Measurements from ENCODE around the gene SLC25A30.
A peak's percentile ranks its signal among the peaks of the same experiment; 100 is the strongest.
"Not testable (repeated sequence)": the region's sequence is repeated elsewhere in the genome, so short reads cannot be mapped to it uniquely, and the experiment has no call there.

The SLC25A30 gene

DNA sequence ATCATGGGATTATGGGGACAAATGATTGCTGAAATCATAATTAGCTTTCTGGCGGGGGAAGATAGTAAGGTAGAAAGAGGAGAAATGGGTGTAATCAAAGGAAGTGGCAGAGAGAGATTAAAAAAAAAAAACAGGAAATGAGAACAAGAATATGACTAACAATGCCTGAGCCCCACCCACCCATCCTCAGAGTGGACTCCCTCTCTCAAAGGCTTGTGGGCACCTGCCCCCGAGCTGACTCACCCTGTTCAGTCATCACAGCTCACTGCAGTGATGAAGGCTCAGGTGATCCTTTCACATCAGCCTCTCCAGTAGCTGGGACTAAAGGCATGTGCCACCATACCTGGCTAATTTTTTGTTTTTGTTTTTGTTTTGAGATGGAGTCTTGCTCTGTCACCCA is 50.8 kb downstream of the SLC25A30 start:
- peak; percentile 86 for DNase-seq (ENCODE audit: low read depth)

GRCh38 chr13:45365558-45365885 is 52.7 kb downstream of the SLC25A30 start:
- DNase-seq (ENCODE audit: low read depth), result no peak

DNA sequence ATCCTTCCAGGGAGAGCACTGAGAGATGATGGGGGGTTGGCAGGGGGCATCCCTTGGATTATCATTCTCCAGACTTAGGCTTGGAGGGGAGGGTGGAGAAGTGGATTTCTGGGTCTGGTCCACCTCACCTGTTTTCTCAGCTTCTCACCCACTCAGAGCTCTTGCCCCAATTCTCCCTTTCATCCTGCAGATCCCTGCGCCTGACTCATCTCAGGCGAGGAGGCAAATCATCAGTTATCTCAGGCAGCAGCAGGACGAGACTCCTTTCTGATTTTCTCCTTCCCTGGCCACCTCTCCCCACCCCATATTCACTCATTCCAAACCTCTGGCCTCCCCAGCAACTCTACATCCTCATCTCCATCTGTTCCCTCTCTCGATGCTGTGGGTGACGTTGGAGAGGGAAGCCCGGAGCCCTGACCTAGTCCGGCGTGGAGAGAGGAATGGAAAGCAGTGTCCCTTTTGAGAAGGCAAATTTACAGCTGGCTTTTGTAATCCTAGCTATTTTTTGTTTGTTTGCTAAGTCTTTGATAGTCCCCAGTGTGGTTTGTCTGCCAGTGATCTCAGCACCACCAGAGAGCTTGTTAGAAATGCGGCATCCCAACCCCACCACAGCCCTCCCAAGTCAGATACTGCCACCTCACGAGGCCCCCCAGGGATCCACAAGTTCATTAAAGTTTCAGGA is 53.2 kb downstream of the SLC25A30 start:
- DNase-seq (ENCODE audit: low read depth), result no peak

DNA sequence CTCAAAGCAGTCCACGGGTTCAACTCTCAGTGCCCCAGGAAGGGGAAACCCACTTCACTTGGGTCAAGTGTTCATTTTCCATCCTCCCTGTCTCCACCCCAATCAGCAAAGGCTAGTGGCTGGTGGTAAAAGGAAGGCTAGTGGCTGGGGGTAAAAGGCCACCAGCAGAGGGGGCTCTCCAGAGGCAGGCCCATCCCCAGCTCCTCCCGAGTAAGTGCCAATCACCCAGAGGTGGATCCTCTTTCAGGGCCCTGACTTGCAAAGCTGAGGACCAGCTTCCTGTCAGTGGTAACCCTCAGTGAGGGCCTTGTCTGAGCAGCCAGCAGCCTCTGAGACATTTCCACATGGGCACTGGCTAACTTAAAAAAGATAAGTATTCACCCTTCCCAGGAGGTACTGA is 55.2 kb downstream of the SLC25A30 start:
- DNase-seq (ENCODE audit: low read depth), result no peak

DNA sequence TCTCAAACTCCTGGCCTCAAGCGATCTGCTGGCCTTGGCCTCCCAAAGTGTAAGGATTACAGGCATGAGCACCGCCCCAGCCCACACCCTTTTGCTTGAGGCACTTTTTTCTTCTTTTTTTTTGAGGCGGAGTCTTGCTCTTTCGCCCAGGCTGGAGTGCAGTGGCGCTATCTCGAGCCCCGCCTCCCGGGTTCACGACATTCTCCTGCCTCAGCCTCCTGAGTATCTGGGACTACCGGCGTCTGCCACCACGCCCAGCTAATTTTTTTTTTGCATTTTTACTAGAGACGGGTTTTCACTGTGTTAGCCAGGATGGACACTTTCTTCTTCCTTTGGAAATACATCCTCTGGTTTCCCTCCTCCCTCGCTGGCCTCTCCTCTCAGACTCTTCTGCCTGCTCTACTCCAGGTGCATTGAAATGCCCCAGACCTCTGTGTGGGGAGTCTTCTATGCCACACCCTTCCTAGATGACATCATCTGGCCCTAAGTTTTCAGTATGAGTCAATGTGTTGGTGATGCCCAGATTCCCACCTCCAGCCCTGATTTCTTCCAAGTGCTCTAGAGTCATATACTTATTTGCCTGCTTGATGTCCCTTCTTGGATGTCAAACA is 56.5 kb downstream of the SLC25A30 start:
- DNase-seq (ENCODE audit: low read depth), result no peak

DNA sequence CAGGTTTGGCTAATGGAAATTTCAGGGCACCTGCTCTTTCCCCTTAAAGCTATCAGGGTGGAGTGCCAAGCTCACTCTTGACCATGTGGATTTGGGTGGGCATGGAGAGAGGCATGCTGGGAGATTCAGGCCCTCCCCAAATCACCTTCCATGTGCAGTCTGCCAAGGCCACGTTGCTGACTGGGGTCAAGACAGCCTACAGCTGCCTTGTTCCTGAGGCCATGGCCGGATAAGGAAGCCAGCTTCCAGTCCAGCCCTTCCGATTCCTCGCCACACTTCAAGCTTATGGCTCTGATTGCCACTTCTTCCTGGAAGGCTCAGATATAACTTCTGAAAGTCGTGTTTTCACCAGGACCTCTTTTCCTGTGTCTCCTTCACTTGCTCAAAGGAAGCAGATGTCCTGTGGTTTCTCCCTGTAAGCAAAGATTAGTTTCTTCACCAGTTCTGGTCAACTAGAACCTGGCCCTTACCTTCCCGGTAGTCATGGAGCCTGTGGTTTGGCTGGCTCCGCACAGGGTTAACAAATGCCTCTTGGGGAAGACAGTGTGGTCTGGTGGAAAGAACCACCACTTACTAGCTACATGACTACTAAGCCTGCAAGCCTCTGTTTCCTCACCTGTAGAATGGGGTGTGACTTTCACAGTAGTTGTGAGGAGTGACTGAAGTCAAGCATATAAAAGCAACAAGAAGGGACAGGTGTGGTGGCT is 61.1 kb downstream of the SLC25A30 start:
- no peak for DNase-seq (ENCODE audit: low read depth)

GRCh38 chr13:45353895-45354294 is 64.3 kb downstream of the SLC25A30 start:
- DNase-seq (ENCODE audit: low read depth), result no peak

GRCh38 chr13:45352031-45352430 is 66.1 kb downstream of the SLC25A30 start:
- DNase-seq (ENCODE audit: low read depth), result no peak

DNA sequence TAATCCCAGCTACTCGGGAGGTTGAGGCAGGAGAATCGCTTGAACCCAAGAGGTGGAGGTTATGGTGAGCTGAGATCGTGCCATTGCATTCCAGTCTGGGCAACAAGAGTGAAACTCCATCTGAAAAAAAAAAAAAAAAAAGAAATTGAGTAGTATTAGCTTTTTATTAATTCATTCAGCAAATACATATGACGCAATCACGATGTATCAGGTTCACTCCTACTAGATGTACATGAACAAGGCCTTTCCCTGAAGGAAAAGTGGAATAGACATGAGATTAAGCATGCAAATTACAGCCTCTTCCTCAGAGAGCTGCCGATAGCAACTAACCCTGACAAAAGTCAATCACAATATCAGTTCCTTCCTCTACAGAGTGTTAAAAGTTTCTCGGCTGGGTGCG is 68.0 kb downstream of the SLC25A30 start:
- DNase-seq (ENCODE audit: low read depth), result no peak

GRCh38 chr13:45349438-45349837 is 68.7 kb downstream of the SLC25A30 start:
- no peak for DNase-seq (ENCODE audit: low read depth)

DNA sequence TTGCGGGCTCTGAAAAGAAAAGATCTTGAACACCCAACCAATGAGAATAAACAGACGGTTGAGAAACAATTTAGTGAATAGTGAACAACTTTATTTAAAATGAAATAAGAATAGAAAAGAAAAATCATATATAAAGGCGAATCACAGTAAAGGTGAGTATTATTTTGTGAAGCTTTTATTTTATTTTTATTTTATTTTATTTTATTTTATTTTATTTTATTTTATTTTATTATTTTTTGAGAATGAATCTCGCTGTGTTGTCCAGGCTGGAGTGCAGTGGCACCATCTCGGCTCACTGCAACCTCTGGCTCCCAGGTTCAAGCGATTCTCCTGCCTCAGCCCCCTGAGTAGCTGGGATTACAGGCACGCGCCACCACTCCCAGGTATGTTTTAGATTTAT is 74.1 kb downstream of the SLC25A30 start:
- DNase-seq (ENCODE audit: low read depth), result not testable (repeated sequence)

All from activated gamma-delta T cell treated with anti-CD3 and anti-CD28 coated beads, Interleukin-2, amount 50 U/mL, for 16 hours (primary cell).